GM18498 (cell line): ENCODE data around the gene RMC1.

Experiments
- ATAC-seq: cut with Tn5 transposase; IDR thresholded peaks from one replicate; pipeline ENCODE4 v1.9.1; 2021; ENCODE audit warnings: mild to moderate bottlenecking, moderate library complexity; ENCODE audit not compliant: unreplicated experiment

RMC1 gene

GRCh38 chr18:23580677-23581367, 77.5 kb downstream of the RMC1 start:
- ATAC-seq: no peak
